C4-2B (cell line): Measurements from ENCODE around the gene ZBTB7B.

Experiments
- CTCF ChIP-seq: fragments of 450-650 bp; conservative IDR thresholded peaks from 2 replicates; pipeline ENCODE4 v1.5.1; 2017; ENCODE audit warnings: mild to moderate bottlenecking
- ZFX ChIP-seq: fragments of 450-650 bp; IDR thresholded peaks from 2 replicates; pipeline ENCODE4 v1.6.1; 2017

- TF ChIP-seq CTCF (no peak), ZFX (no peak)
Measured at GRCh38 chr1:154975409-154976059, 27.1 kb upstream of the ZBTB7B start.
